Mesenchymal stem cell (in vitro differentiated cells and primary cell): Measurements from ENCODE around the gene TTLL8.
A peak's percentile ranks its signal among the peaks of the same experiment; 100 is the strongest.

Experiments used
- DNase-seq: peaks from one replicate; pipeline ENCODE4 v3.0.0-alpha.2; 2013
- H2AFZ ChIP-seq: one replicate; pipeline ENCODE4 v1.6.1; 2013; ENCODE audit warnings: low read depth, mild to moderate bottlenecking, control low read depth, inconsistent platforms, low read length, moderate library complexity
- H2AK5ac ChIP-seq: 2 replicates; pipeline ENCODE4 v1.6.1; 2013; ENCODE audit warnings: low read length, moderate library complexity, mild to moderate bottlenecking, inconsistent platforms; ENCODE audit not compliant: severe bottlenecking
- H2BK120ac ChIP-seq: one replicate; pipeline ENCODE4 v1.6.1; 2013; ENCODE audit warnings: low read depth, mild to moderate bottlenecking, inconsistent platforms, low read length, moderate library complexity
- H2BK12ac ChIP-seq, 2 experiments: one replicate each; pipeline ENCODE4 v1.6.1; 2013; ENCODE audit warnings: inconsistent platforms in 2 of 2, low read length in 2 of 2, mild to moderate bottlenecking in 2 of 2, moderate library complexity in 2 of 2, control low read depth in 1 of 2
- H2BK15ac ChIP-seq: one replicate; pipeline ENCODE4 v1.6.1; 2013; ENCODE audit warnings: mild to moderate bottlenecking, low read depth, inconsistent platforms; ENCODE audit not compliant: poor library complexity, severe bottlenecking
- H2BK5ac ChIP-seq: 2 replicates; pipeline ENCODE4 v1.6.1; 2013; ENCODE audit warnings: low read depth, mild to moderate bottlenecking, low read length, control low read depth, inconsistent platforms; ENCODE audit not compliant: poor library complexity, severe bottlenecking
- H3K14ac ChIP-seq, 2 experiments: one replicate each; pipeline ENCODE4 v1.6.1; 2013; ENCODE audit warnings: inconsistent platforms in 2 of 2, low read length in 2 of 2, control low read depth in 1 of 2, mild to moderate bottlenecking in 1 of 2, moderate library complexity in 1 of 2
- H3K18ac ChIP-seq, 2 experiments: one replicate each; pipeline ENCODE4 v1.6.1; 2013; ENCODE audit warnings: inconsistent platforms in 2 of 2, low read length in 2 of 2, control low read depth in 1 of 2, low read depth in 1 of 2, mild to moderate bottlenecking in 1 of 2
- H3K23ac ChIP-seq, 2 experiments: one replicate each; pipeline ENCODE4 v1.6.1; 2013; ENCODE audit warnings: inconsistent platforms in 2 of 2, low read length in 2 of 2, mild to moderate bottlenecking in 2 of 2, moderate library complexity in 2 of 2, control low read depth in 1 of 2
- H3K27ac ChIP-seq: 2 replicates; pipeline ENCODE4 v1.5.1; 2013; ENCODE audit warnings: mild to moderate bottlenecking, moderate library complexity, low read length, control low read depth, inconsistent platforms; ENCODE audit not compliant: poor library complexity, severe bottlenecking
- H3K27me3 ChIP-seq, 2 experiments: 2 replicates each; pipeline versions ENCODE4 v1.6.1 to v1.7.0; 2013; ENCODE audit warnings: low read length in 2 of 2, mild to moderate bottlenecking in 2 of 2, moderate library complexity in 2 of 2, control low read depth in 1 of 2, inconsistent platforms in 1 of 2; ENCODE audit not compliant: control insufficient read depth in 1 of 2, insufficient read depth in 1 of 2
- H3K36me3 ChIP-seq, 2 experiments: 2 replicates each; pipeline versions ENCODE4 v1.6.1 to v1.7.0; 2013; ENCODE audit warnings: low read length in 2 of 2, control low read depth in 1 of 2, inconsistent platforms in 1 of 2, low read depth in 1 of 2, mild to moderate bottlenecking in 1 of 2; ENCODE audit not compliant: insufficient read depth in 2 of 2, control insufficient read depth in 1 of 2
- H3K4ac ChIP-seq, 2 experiments: one replicate each; pipeline ENCODE4 v1.6.1; 2013; ENCODE audit warnings: inconsistent platforms in 2 of 2, low read length in 2 of 2, mild to moderate bottlenecking in 2 of 2, moderate library complexity in 2 of 2, control low read depth in 1 of 2, low read depth in 1 of 2
- H3K4me1 ChIP-seq: 2 replicates; pipeline ENCODE4 v1.6.1; 2013; ENCODE audit warnings: low read depth, low read length, control low read depth; ENCODE audit not compliant: control insufficient read depth, insufficient read depth
- H3K4me2 ChIP-seq: 2 replicates; pipeline ENCODE4 v1.6.1; 2013; ENCODE audit warnings: low read length, mild to moderate bottlenecking, inconsistent platforms; ENCODE audit not compliant: poor library complexity, severe bottlenecking
- H3K4me3 ChIP-seq, 2 experiments: 2 replicates each; pipeline versions ENCODE4 v1.5.1 to v1.7.0; 2013; ENCODE audit warnings: low read length in 2 of 2, mild to moderate bottlenecking in 2 of 2, control low read depth in 1 of 2, low read depth in 1 of 2; ENCODE audit not compliant: insufficient read depth in 1 of 2
- H3K79me1 ChIP-seq: replicated peaks from 2 replicates; pipeline ENCODE4 v1.6.1; 2013; ENCODE audit warnings: mild to moderate bottlenecking, control low read depth, low read length, inconsistent platforms; ENCODE audit not compliant: poor library complexity, severe bottlenecking
- H3K9ac ChIP-seq: 2 replicates; pipeline ENCODE4 v1.7.0; 2013; ENCODE audit warnings: mild to moderate bottlenecking, low read length, moderate library complexity
- H3K9me3 ChIP-seq: 2 replicates; pipeline ENCODE4 v1.7.0; 2013; ENCODE audit warnings: mild to moderate bottlenecking, low read length; ENCODE audit not compliant: control insufficient read depth
- H4K8ac ChIP-seq: one replicate; pipeline ENCODE4 v1.6.1; 2013; ENCODE audit warnings: inconsistent platforms, mild to moderate bottlenecking, low read length, moderate library complexity
- H4K91ac ChIP-seq: one replicate; pipeline ENCODE4 v1.6.1; 2013; ENCODE audit warnings: mild to moderate bottlenecking, low read length, inconsistent platforms
- WGBS: methylation state at CpG from one replicate; pipeline ENCODE4 v1.1.7; 2013; ENCODE audit warnings: mixed read lengths; 5-methylcytosine and 5-hydroxymethylcytosine counted together

Gene TTLL8

DNA sequence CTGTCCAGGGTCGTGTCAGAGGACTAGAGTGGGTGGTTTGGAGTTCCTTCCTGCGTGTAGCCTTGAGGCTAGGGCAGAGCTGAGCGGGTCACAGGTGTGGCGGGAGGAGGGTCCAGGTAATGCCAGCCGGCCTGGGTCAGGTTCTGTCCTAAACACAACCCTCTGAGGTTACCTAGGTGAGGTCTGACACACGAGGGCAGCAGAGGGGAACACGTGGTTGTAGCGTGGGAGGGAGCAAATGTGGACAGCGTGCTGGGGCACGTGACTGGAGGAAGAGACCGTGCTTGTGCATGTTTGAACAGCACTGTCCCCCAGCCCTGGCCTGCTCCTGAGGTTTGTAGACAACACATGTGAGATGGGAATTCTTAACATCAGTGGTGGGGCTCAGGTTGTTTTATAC, 44.8 kb upstream of the TTLL8 start:
- DNase-seq = no peak
- H4K8ac ChIP-seq = no peak overlapping the region
- no peak overlapping the region for H3K9ac ChIP-seq
- no peak overlapping the region for H3K14ac ChIP-seq
- H4K91ac ChIP-seq = no peak overlapping the region
- no peak overlapping the region for H2BK5ac ChIP-seq
- H3K18ac ChIP-seq = no peak overlapping the region
- no peak overlapping the region for H3K4me3 ChIP-seq
- H3K36me3 ChIP-seq = no peaks in the 10 kb centered on the region
- no peak overlapping the region for H3K23ac ChIP-seq
- H3K27ac ChIP-seq = no peak overlapping the region
- no peak overlapping the region for H2AK5ac ChIP-seq
- no peaks in the 10 kb centered on the region for H3K79me1 ChIP-seq
- H3K4me1 ChIP-seq = no peaks in the 10 kb centered on the region
- H3K4me2 ChIP-seq = no peak overlapping the region
- H3K27me3 ChIP-seq = peaks cover 7 to 24% of the 10 kb centered on the region in 2 experiments
- H2BK15ac ChIP-seq = no peak overlapping the region
- no peak overlapping the region for H3K4ac ChIP-seq
- no peak overlapping the region for H2AFZ ChIP-seq
- WGBS = 64% methylated on average over 11 of the region's 11 CpGs
- no peak overlapping the region for H2BK12ac ChIP-seq
- H2BK120ac ChIP-seq = no peak overlapping the region
- no peaks in the 10 kb centered on the region for H3K9me3 ChIP-seq

DNA sequence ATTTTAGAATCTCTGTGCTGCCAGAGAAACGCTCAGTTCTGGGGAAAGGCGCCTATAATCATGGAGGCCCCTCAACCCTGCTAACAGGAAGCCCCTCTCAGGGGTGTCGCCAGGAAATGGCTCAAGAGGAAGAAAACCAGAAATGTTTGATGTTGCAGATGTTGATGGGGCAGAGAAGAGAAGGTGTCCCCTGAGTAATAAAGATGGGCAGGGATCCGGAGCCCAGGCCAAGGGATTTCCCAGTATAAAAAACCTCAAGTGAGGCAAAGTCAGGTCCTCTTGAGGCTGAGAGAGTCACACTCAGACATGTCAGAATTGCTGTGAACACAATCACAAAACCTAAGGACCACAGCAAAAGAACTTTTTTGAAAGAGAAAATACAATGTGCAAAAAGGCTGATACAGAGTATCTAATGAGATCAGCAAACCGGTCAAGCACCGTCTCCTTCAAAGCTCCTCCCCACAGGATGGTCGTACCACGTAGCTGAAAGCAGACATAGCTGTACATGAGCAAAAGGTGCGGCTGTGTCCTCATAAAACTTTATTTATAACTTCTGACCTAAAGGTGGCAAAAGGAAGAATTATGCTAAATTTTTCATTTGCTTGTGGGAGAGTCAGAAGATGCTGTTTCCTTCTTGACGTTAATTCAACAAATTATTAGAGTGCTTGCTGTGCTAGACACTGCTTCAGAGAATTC, 43.9 kb upstream of the TTLL8 start:
- no peak overlapping the region for H4K91ac ChIP-seq
- no peak overlapping the region for H2BK5ac ChIP-seq
- H2BK120ac ChIP-seq = no peak overlapping the region
- H3K79me1 ChIP-seq = no peaks in the 10 kb centered on the region
- H3K4me3 ChIP-seq = no peak overlapping the region
- WGBS = 82% methylated on average over 9 of the region's 10 CpGs
- H2AFZ ChIP-seq = no peak overlapping the region
- H3K9ac ChIP-seq = no peak overlapping the region
- H3K4me1 ChIP-seq = no peaks in the 10 kb centered on the region
- no peaks in the 10 kb centered on the region for H3K36me3 ChIP-seq
- no peak overlapping the region for H2AK5ac ChIP-seq
- DNase-seq = no peak
- no peak overlapping the region for H3K27ac ChIP-seq
- H3K27me3 ChIP-seq = peaks cover 7 to 20% of the 10 kb centered on the region in 2 experiments
- no peak overlapping the region for H3K18ac ChIP-seq
- no peak overlapping the region for H3K23ac ChIP-seq
- H3K4me2 ChIP-seq = no peak overlapping the region
- no peak overlapping the region for H3K14ac ChIP-seq
- no peaks in the 10 kb centered on the region for H3K9me3 ChIP-seq
- peak overlapping the region; percentile 50 for H4K8ac ChIP-seq
- H3K4ac ChIP-seq = no peak overlapping the region
- H2BK15ac ChIP-seq = no peak overlapping the region
- H2BK12ac ChIP-seq = no peak overlapping the region

DNA sequence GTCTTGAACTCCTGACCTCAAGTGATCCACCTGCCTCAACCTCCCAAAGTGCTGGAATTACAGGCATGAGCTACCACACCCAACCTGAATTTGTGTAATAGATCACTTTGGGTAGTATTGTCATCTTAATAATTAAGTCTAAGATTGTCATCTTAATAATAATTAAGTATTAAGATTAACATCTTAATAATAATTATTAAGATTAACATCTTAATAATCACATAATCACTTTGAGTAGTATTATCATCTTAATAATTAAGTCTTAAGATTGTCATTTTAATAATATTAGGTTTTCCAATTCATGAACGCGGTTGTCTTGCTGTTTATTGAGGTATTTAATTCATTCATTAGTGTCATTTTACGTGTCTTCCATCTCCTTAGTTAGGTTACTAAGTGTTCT, 40.0 kb upstream of the TTLL8 start:
- DNase-seq = no peak
- H2BK15ac ChIP-seq = no peak overlapping the region
- 95% methylated on average over 3 of the region's 3 CpGs for WGBS
- no peak overlapping the region for H3K14ac ChIP-seq
- no peak overlapping the region for H2AK5ac ChIP-seq
- H3K18ac ChIP-seq = no peak overlapping the region
- H3K79me1 ChIP-seq = no peaks in the 10 kb centered on the region
- no peak overlapping the region for H3K4ac ChIP-seq
- peaks cover 3 to 40% of the 10 kb centered on the region in 2 experiments for H3K27me3 ChIP-seq
- no peak overlapping the region for H3K4me2 ChIP-seq
- no peak overlapping the region for H3K4me3 ChIP-seq
- no peaks in the 10 kb centered on the region for H3K4me1 ChIP-seq
- H3K27ac ChIP-seq = no peak overlapping the region
- H2BK120ac ChIP-seq = no peak overlapping the region
- no peak overlapping the region for H4K8ac ChIP-seq
- H4K91ac ChIP-seq = no peak overlapping the region
- no peak overlapping the region for H3K23ac ChIP-seq
- no peak overlapping the region for H2BK12ac ChIP-seq
- no peaks in the 10 kb centered on the region for H3K9me3 ChIP-seq
- H3K36me3 ChIP-seq = no peaks in the 10 kb centered on the region
- no peak overlapping the region for H2BK5ac ChIP-seq
- no peak overlapping the region for H2AFZ ChIP-seq
- no peak overlapping the region for H3K9ac ChIP-seq

DNA sequence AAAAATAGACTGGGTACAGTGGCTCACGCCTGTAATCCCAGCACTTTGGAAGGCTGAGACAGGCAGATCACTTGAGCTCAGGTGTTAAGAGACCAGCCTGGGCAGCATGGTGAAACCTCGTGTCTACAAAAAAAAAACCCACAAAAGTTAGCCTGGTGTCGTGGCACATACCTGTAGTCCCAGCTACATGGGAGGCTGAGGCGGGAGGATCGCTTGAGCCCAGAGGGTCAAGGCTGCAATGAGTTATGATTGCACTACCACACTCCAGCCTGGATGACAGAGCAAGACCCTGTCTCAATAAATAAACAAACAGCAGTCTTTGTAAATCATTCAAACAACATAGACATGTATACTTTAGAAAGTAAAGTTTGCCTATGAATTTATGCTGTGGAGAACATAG, 34.2 kb upstream of the TTLL8 start:
- Histone ChIP-seq H3K9ac (no peak overlapping the region), H2BK120ac (no peak overlapping the region), H2BK5ac (no peak overlapping the region), H3K27me3 (peaks cover 0 to 63% of the 10 kb centered on the region in 2 experiments), H4K91ac (no peak overlapping the region), H3K4me2 (no peak overlapping the region), H3K36me3 (no peaks in the 10 kb centered on the region), H2AFZ (no peak overlapping the region), H2BK15ac (no peak overlapping the region), H3K18ac (no peak overlapping the region), H3K23ac (no peak overlapping the region), H2AK5ac (no peak overlapping the region), H3K14ac (no peak overlapping the region), H3K4me3 (no peak overlapping the region), H3K79me1 (no peaks in the 10 kb centered on the region), H3K9me3 (no peaks in the 10 kb centered on the region), H3K4ac (no peak overlapping the region), H4K8ac (no peak overlapping the region), H3K27ac (no peak overlapping the region), H3K4me1 (no peaks in the 10 kb centered on the region), H2BK12ac (no peak overlapping the region)
- WGBS = 83% methylated on average over 4 of the region's 5 CpGs
- DNase-seq = no peak
